ENCODE results near the gene BCL11A. TPM values are rescaled to one million over a fixed set of nuclear protein-coding genes. Genes with fewer than 3 reads are reported as not detected.

BCL11A gene
- total RNA-seq, 2 donors from 2014 or later = 14.3 to 16.2 TPM

DNA sequence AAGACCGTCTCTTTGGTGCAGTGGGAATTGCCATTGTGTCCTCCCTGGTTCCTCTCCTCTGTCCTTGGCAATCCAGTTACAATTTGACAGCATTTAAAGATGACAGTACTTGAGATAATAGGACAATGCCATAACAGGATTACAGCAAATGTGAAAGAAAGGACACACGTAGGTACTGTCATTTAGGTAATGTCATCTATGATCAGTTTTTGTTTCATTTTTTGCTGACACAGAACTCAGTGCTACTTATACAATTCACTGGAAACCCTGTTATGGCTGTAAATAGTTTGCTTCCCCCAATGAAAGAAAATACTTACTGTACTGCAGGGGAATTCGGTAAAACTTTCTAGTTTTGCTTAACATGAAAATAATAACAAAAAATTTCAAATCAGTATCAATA lies 65.2 kb downstream of the BCL11A start:
- no peak overlapping the region for H3K4me3 ChIP-seq
- DNase-seq (no peak), ATAC-seq (no peak)
- intact Hi-C loops (cut with DNase I) = no loop called here
- WGBS, 2 donors = 90 to 96% methylated on average over 3 of the region's 3 CpGs
- H3K27me3 ChIP-seq = no peaks in the 10 kb centered on the region
- H3K27ac ChIP-seq = no peak overlapping the region
- no peaks in the 10 kb centered on the region for H3K36me3 ChIP-seq (replicated peaks in 1 of 2; ENCODE audit: insufficient read depth in 1 of 2, low read depth in 2 of 2)
- TF ChIP-seq CTCF (IDR thresholded peaks at IDR 0.05) (no peak), POLR2A (IDR thresholded peaks at IDR 0.05) (no peak)
- no peaks in the 10 kb centered on the region for H3K9me3 ChIP-seq
- no peaks in the 10 kb centered on the region for H3K4me1 ChIP-seq

GRCh38 chr2:60487174-60487573 lies 66.3 kb downstream of the BCL11A start:
- Histone ChIP-seq H3K27me3 (no peaks in the 10 kb centered on the region), H3K27ac (no peak overlapping the region), H3K9me3 (no peaks in the 10 kb centered on the region), H3K4me3 (no peak overlapping the region), H3K36me3 (replicated peaks in 1 of 2; ENCODE audit: insufficient read depth in 1 of 2, low read depth in 2 of 2) (no peaks in the 10 kb centered on the region), H3K4me1 (no peaks in the 10 kb centered on the region)
- no peak for TF ChIP-seq CTCF (IDR thresholded peaks at IDR 0.05)
- TF ChIP-seq POLR2A (IDR thresholded peaks at IDR 0.05) = no peak
- intact Hi-C loops (cut with DNase I) = no loop called here
- DNase-seq = no peak
- ATAC-seq = no peak
- WGBS, 2 donors = 87 to 91% methylated on average over 5 of the region's 5 CpGs

GRCh38 chr2:60486551-60486950 lies 66.9 kb downstream of the BCL11A start:
- H3K9me3 ChIP-seq = no peaks in the 10 kb centered on the region
- H3K4me3 ChIP-seq = no peak overlapping the region
- H3K27me3 ChIP-seq = no peaks in the 10 kb centered on the region
- intact Hi-C loops (cut with DNase I) = no loop called here
- H3K36me3 ChIP-seq (replicated peaks in 1 of 2; ENCODE audit: insufficient read depth in 1 of 2, low read depth in 2 of 2) = no peaks in the 10 kb centered on the region
- 92 to 94% methylated on average over 3 of the region's 3 CpGs for WGBS, 2 donors
- no peak for DNase-seq
- no peak for ATAC-seq
- no peak for TF ChIP-seq POLR2A (IDR thresholded peaks at IDR 0.05)
- TF ChIP-seq CTCF (IDR thresholded peaks at IDR 0.05) = no peak
- H3K4me1 ChIP-seq = peaks cover 6% of the 10 kb centered on the region
- H3K27ac ChIP-seq = no peak overlapping the region

- no peak for DNase-seq
- H3K27ac ChIP-seq = no peak overlapping the region
- H3K27me3 ChIP-seq = no peaks in the 10 kb centered on the region
- H3K9me3 ChIP-seq = no peaks in the 10 kb centered on the region
- no peak for TF ChIP-seq POLR2A (IDR thresholded peaks at IDR 0.05)
- no peak for ATAC-seq
- peaks cover 10% of the 10 kb centered on the region for H3K4me1 ChIP-seq
- WGBS, 2 donors = 92 to 100% methylated on average over 1 of the region's 1 CpG
- intact Hi-C loops (cut with DNase I) = no loop called here
- H3K4me3 ChIP-seq = no peak overlapping the region
- no peaks in the 10 kb centered on the region for H3K36me3 ChIP-seq (replicated peaks in 1 of 2; ENCODE audit: insufficient read depth in 1 of 2, low read depth in 2 of 2)
Observed at GRCh38 chr2:60486067-60486466, 67.4 kb downstream of the BCL11A start.

GRCh38 chr2:60485550-60485949 lies 67.9 kb downstream of the BCL11A start:
- intact Hi-C loops (cut with DNase I) = no loop called here
- H3K4me3 ChIP-seq = no peak overlapping the region
- H3K9me3 ChIP-seq = no peaks in the 10 kb centered on the region
- H3K27me3 ChIP-seq = no peaks in the 10 kb centered on the region
- no peaks in the 10 kb centered on the region for H3K36me3 ChIP-seq (replicated peaks in 1 of 2; ENCODE audit: insufficient read depth in 1 of 2, low read depth in 2 of 2)
- 78 to 87% methylated on average over 5 of the region's 5 CpGs for WGBS, 2 donors
- ATAC-seq (no peak), DNase-seq (no peak)
- H3K4me1 ChIP-seq = peaks cover 16% of the 10 kb centered on the region
- H3K27ac ChIP-seq = no peak overlapping the region
- TF ChIP-seq POLR2A (IDR thresholded peaks at IDR 0.05) (no peak), CTCF (IDR thresholded peaks at IDR 0.05) (no peak)
